ENCODE data around the gene SLC24A4.

The SLC24A4 gene

GRCh38 chr14:92407410-92407809 lies 84.4 kb downstream of the SLC24A4 start:
- peak; percentile 7 to 55 for DNase-seq

- no peak for DNase-seq
Measured at GRCh38 chr14:92409043-92409442, 86.1 kb downstream of the SLC24A4 start.

- DNase-seq, result no peak
Measured at GRCh38 chr14:92411135-92411534, 88.2 kb downstream of the SLC24A4 start.

- DNase-seq, result no peak
Measured at GRCh38 chr14:92411941-92412340, 89.0 kb downstream of the SLC24A4 start.

GRCh38 chr14:92412912-92413311 lies 89.9 kb downstream of the SLC24A4 start:
- DNase-seq, result no peak

GRCh38 chr14:92413379-92413778 lies 90.4 kb downstream of the SLC24A4 start:
- no peak for DNase-seq

GRCh38 chr14:92414690-92415445 lies 91.9 kb downstream of the SLC24A4 start:
- DNase-seq, result no peak

GRCh38 chr14:92415969-92416368 lies 93.0 kb downstream of the SLC24A4 start:
- DNase-seq, result no peak

- no peak for DNase-seq
Measured at GRCh38 chr14:92416544-92416943, 93.6 kb downstream of the SLC24A4 start.

- DNase-seq, result peak in 1 of 2 donors; percentile 72
Measured at GRCh38 chr14:92417759-92418158, 94.8 kb downstream of the SLC24A4 start.

GRCh38 chr14:92421751-92422150 lies 98.8 kb downstream of the SLC24A4 start:
- no peak for DNase-seq

- no peak for DNase-seq
Measured at GRCh38 chr14:92425101-92425500, 102.1 kb downstream of the SLC24A4 start.

GRCh38 chr14:92426237-92426636 lies 103.3 kb downstream of the SLC24A4 start:
- DNase-seq, result peak in 1 of 2 donors; percentile 17

- no peak for DNase-seq
Measured at GRCh38 chr14:92427096-92427495, 104.1 kb downstream of the SLC24A4 start.

GRCh38 chr14:92430686-92431085 lies 107.7 kb downstream of the SLC24A4 start:
- no peak for DNase-seq

- DNase-seq, result no peak
Measured at GRCh38 chr14:92431199-92431725, 108.3 kb downstream of the SLC24A4 start.

GRCh38 chr14:92433407-92433806 lies 110.4 kb downstream of the SLC24A4 start:
- no peak for DNase-seq

GRCh38 chr14:92435154-92435553 lies 112.2 kb downstream of the SLC24A4 start:
- DNase-seq, result no peak

- no peak for DNase-seq
Measured at GRCh38 chr14:92436115-92436776, 113.3 kb downstream of the SLC24A4 start.

GRCh38 chr14:92437309-92437708 lies 114.3 kb downstream of the SLC24A4 start:
- DNase-seq, result no peak

- DNase-seq, result no peak
Measured at GRCh38 chr14:92437729-92438285, 114.8 kb downstream of the SLC24A4 start.

- DNase-seq, result no peak
Measured at GRCh38 chr14:92439537-92440344, 116.8 kb downstream of the SLC24A4 start.
